H9 (cell line): ENCODE results near the gene RFX8. TPM values are rescaled to one million over a fixed set of nuclear protein-coding genes. Genes with fewer than 3 reads are reported as not detected.

Experiments used
- DNase-seq: peaks from one replicate; pipeline ENCODE4 v3.0.0-alpha.2; 2017
- H2AFZ ChIP-seq: one replicate; pipeline ENCODE4 v1.6.1; 2013; ENCODE audit warnings: mild to moderate bottlenecking, low read length, control low read depth, moderate library complexity
- H2AK5ac ChIP-seq: 2 replicates; pipeline ENCODE4 v1.6.1; 2013; ENCODE audit warnings: low read length, control low read depth, mixed read lengths; ENCODE audit not compliant: insufficient read length
- H2BK120ac ChIP-seq: one replicate; pipeline ENCODE4 v1.6.1; 2013; ENCODE audit warnings: low read depth, mild to moderate bottlenecking, low read length, control low read depth, inconsistent platforms; ENCODE audit not compliant: poor library complexity, severe bottlenecking
- H2BK12ac ChIP-seq: 2 replicates; pipeline ENCODE4 v1.6.1; 2013; ENCODE audit warnings: low read length, control low read depth, mixed read lengths, low read depth; ENCODE audit not compliant: insufficient read length
- H2BK15ac ChIP-seq: 2 replicates; pipeline ENCODE4 v1.6.1; 2013; ENCODE audit warnings: low read depth, low read length, control low read depth
- H2BK20ac ChIP-seq: one replicate; pipeline ENCODE4 v1.6.1; 2013; ENCODE audit warnings: low read depth, mild to moderate bottlenecking, low read length, control low read depth, inconsistent platforms; ENCODE audit not compliant: poor library complexity, severe bottlenecking
- H2BK5ac ChIP-seq: 2 replicates; pipeline ENCODE4 v1.6.1; 2013; ENCODE audit warnings: low read length, control low read depth, mixed read lengths; ENCODE audit not compliant: insufficient read length
- H3K14ac ChIP-seq: 2 replicates; pipeline ENCODE4 v1.6.1; 2013; ENCODE audit warnings: low read length, control low read depth; ENCODE audit not compliant: insufficient read depth
- H3K18ac ChIP-seq: 2 replicates; pipeline ENCODE4 v1.6.1; 2013; ENCODE audit warnings: low read depth, mild to moderate bottlenecking, mixed read lengths, low read length, control low read depth; ENCODE audit not compliant: insufficient read length
- H3K23ac ChIP-seq: 2 replicates; pipeline ENCODE4 v1.6.1; 2013; ENCODE audit warnings: low read length, control low read depth, mixed read lengths, low read depth; ENCODE audit not compliant: insufficient read length
- H3K23me2 ChIP-seq: 2 replicates; pipeline ENCODE4 v1.6.1; 2013; ENCODE audit warnings: low read depth, mild to moderate bottlenecking, mixed read lengths, low read length, control low read depth; ENCODE audit not compliant: insufficient read length, poor library complexity, severe bottlenecking
- H3K27ac ChIP-seq: 2 replicates; pipeline ENCODE4 v1.5.1; 2013; ENCODE audit warnings: low read length, control low read depth, mixed read lengths, low read depth; ENCODE audit not compliant: insufficient read length
- H3K27me3 ChIP-seq: 2 replicates; pipeline ENCODE4 v1.6.1; 2013; ENCODE audit warnings: low read length, control low read depth, inconsistent platforms; ENCODE audit not compliant: insufficient read depth
- H3K4ac ChIP-seq: 2 replicates; pipeline ENCODE4 v1.6.1; 2013; ENCODE audit warnings: low read depth, mild to moderate bottlenecking, control low read depth, inconsistent platforms, low read length, moderate library complexity
- H3K4me1 ChIP-seq: 2 replicates; pipeline ENCODE4 v1.6.1; 2013; ENCODE audit warnings: low read length, control low read depth, inconsistent platforms; ENCODE audit not compliant: insufficient read depth
- H3K4me2 ChIP-seq: 2 replicates; pipeline ENCODE4 v1.6.1; 2013; ENCODE audit warnings: low read length, control low read depth, mixed read lengths; ENCODE audit not compliant: insufficient read length, insufficient read depth
- H3K56ac ChIP-seq: 2 replicates; pipeline ENCODE4 v1.6.1; 2013; ENCODE audit warnings: low read depth, mild to moderate bottlenecking, mixed read lengths, low read length, control low read depth; ENCODE audit not compliant: insufficient read length
- H3K79me1 ChIP-seq: 2 replicates; pipeline ENCODE4 v1.6.1; 2013; ENCODE audit warnings: low read depth, mild to moderate bottlenecking, moderate library complexity, low read length, control low read depth, inconsistent platforms; ENCODE audit not compliant: insufficient read depth, poor library complexity, severe bottlenecking
- H3K79me2 ChIP-seq: 2 replicates; pipeline ENCODE4 v1.6.1; 2013; ENCODE audit warnings: low read length, control low read depth, inconsistent platforms; ENCODE audit not compliant: insufficient read depth
- H3K9ac ChIP-seq: 2 replicates; pipeline ENCODE4 v1.6.1; 2013; ENCODE audit warnings: low read length, control low read depth, mixed read lengths; ENCODE audit not compliant: insufficient read length; ENCODE audit errors: extremely low read depth
- H3K9me3 ChIP-seq: one replicate; pipeline ENCODE4 v1.6.1; 2013; ENCODE audit warnings: low read depth, low read length, inconsistent platforms; ENCODE audit not compliant: control insufficient read depth
- H3T11ph ChIP-seq: one replicate; pipeline ENCODE4 v1.6.1; 2013; ENCODE audit warnings: mild to moderate bottlenecking, low read length, control low read depth, inconsistent platforms
- H4K20me1 ChIP-seq: one replicate; pipeline ENCODE4 v1.6.1; 2013; ENCODE audit not compliant: control insufficient read depth, insufficient read length, insufficient read depth
- H4K5ac ChIP-seq: 2 replicates; pipeline ENCODE4 v1.6.1; 2013; ENCODE audit warnings: low read depth, mild to moderate bottlenecking, mixed read lengths, low read length, control low read depth; ENCODE audit not compliant: insufficient read length
- H4K8ac ChIP-seq: replicated peaks from 2 replicates; pipeline ENCODE4 v1.6.1; 2013; ENCODE audit warnings: low read length, control low read depth, mixed read lengths, low read depth; ENCODE audit not compliant: insufficient read length
- H4K91ac ChIP-seq: 2 replicates; pipeline ENCODE4 v1.6.1; 2013; ENCODE audit warnings: low read depth, mild to moderate bottlenecking, moderate library complexity, mixed read lengths, low read length, control low read depth; ENCODE audit not compliant: insufficient read length
- H3K27ac Mint-ChIP-seq, 3 experiments: 2 replicates in 2 of 3; 3 replicates in 1 of 3; pipeline ENCODE4 v1.8.0; 2020 to 2021; ENCODE audit warnings: mixed read lengths in 3 of 3, mild to moderate bottlenecking in 1 of 3, moderate library complexity in 1 of 3
- H3K27me3 Mint-ChIP-seq: 2 replicates; pipeline ENCODE4 v1.8.0; 2021; ENCODE audit warnings: low read depth, mild to moderate bottlenecking, moderate library complexity, mixed read lengths
- H3K36me3 Mint-ChIP-seq, 3 experiments: 2 replicates in 2 of 3; 3 replicates in 1 of 3; pipeline ENCODE4 v1.8.0; 2020 to 2021; ENCODE audit warnings: low read depth in 3 of 3, mixed read lengths in 3 of 3; ENCODE audit not compliant: insufficient read depth in 1 of 3
- H3K4me1 Mint-ChIP-seq, 2 experiments: 2 replicates each; pipeline ENCODE4 v1.8.0; 2020; ENCODE audit warnings: mixed read lengths in 2 of 2
- H3K4me3 Mint-ChIP-seq, 2 experiments: 2 replicates in 1 of 2; 3 replicates in 1 of 2; pipeline ENCODE4 v1.8.0; 2020 to 2021; ENCODE audit warnings: mild to moderate bottlenecking in 2 of 2, mixed read lengths in 2 of 2, moderate library complexity in 1 of 2
- H3K9me3 Mint-ChIP-seq, 2 experiments: 2 replicates in 1 of 2; 3 replicates in 1 of 2; pipeline ENCODE4 v1.8.0; 2020; ENCODE audit warnings: mild to moderate bottlenecking in 2 of 2, mixed read lengths in 2 of 2, moderate library complexity in 1 of 2
- CTCF ChIP-seq: fragments of 200-600 bp; sonication (generic); conservative IDR thresholded peaks from 3 replicates; pipeline ENCODE4 v1.8.0; 2021; ENCODE audit warnings: antibody characterized with exemption, mild to moderate bottlenecking
- WGBS: extraction: QIAGEN DNeasy Blood & Tissue Kit; methylation state at CpG from one replicate; pipeline ENCODE4 v1.1.7; 2013; ENCODE audit warnings: missing lambda C conversion rate, low lambda C conversion rate, mixed read lengths; ENCODE audit not compliant: insufficient read length; ENCODE audit errors: extremely low coverage; 5-methylcytosine and 5-hydroxymethylcytosine counted together
- total RNA-seq: library from RNA; stranded (reverse); gene quantifications from 2 replicates; pipeline ENCODE4 v1.2.1, GENCODE V29; 2021

Gene RFX8
- total RNA-seq, 1 experiment from 2014 or later, result 0.22 TPM

- Histone ChIP-seq H4K5ac (no peak overlapping the region), H3K4ac (no peak overlapping the region), H3K18ac (no peak overlapping the region), H2BK20ac (no peak overlapping the region), H2BK120ac (no peak overlapping the region), H3K9ac (no peak overlapping the region), H3K9me3 (no peaks in the 10 kb centered on the region), H3K23me2 (no peaks in the 10 kb centered on the region), H3K23ac (no peak overlapping the region), H2BK12ac (no peak overlapping the region), H3K4me1 (no peaks in the 10 kb centered on the region), H3K79me1 (no peaks in the 10 kb centered on the region), H2BK15ac (no peak overlapping the region), H2AK5ac (no peak overlapping the region), H4K91ac (no peak overlapping the region), H3K4me2 (no peak overlapping the region), H3T11ph (no peak overlapping the region), H2AFZ (no peak overlapping the region), H3K56ac (no peak overlapping the region), H3K79me2 (no peaks in the 10 kb centered on the region), H3K27me3 (no peaks in the 10 kb centered on the region), H2BK5ac (no peak overlapping the region), H3K27ac (no peak overlapping the region), H4K8ac (no peak overlapping the region), H4K20me1 (no peaks in the 10 kb centered on the region), H3K14ac (no peak overlapping the region)
- Mint-ChIP-seq H3K4me3 (no peak overlapping the region), H3K27ac (no peak overlapping the region; a peak in 1 of 7 replicates), H3K36me3 (no peaks in the 10 kb centered on the region), H3K9me3 (no peaks in the 10 kb centered on the region), H3K27me3 (no peaks in the 10 kb centered on the region), H3K4me1 (peaks cover 0 to 3% of the 10 kb centered on the region in 2 experiments; a peak in 1 of 4 replicates)
- no CpG with 5 or more reads among the region's 5 CpGs for WGBS
- DNase-seq, result no peak
- TF ChIP-seq CTCF, result no peak
Measured at GRCh38 chr2:101502095-101502494, 27.2 kb upstream of the RFX8 start.
